AG10803 (cell line): Measurements from ENCODE around the gene HMOX1.

Experiments used
- DNase-seq: peaks from one replicate; pipeline ENCODE4 v3.0.0; 2010; ENCODE audit warnings: low read depth
- H3K4me3 ChIP-seq: 2 replicates; pipeline ENCODE4 v1.5.1; 2011; ENCODE audit warnings: mild to moderate bottlenecking, low read length, control low read depth
- CTCF ChIP-seq: conservative IDR thresholded peaks from 2 replicates; pipeline ENCODE4 v1.5.1; 2011; ENCODE audit warnings: mild to moderate bottlenecking, low read length, control low read depth, inconsistent platforms

HMOX1 gene

GRCh38 chr22:35350539-35351503, 30.1 kb upstream of the HMOX1 start:
- DNase-seq: peak; percentile 93
- peak overlapping the region; percentile 77 for H3K4me3 ChIP-seq
- peak; percentile 82 for TF ChIP-seq CTCF

GRCh38 chr22:35352214-35353111, 28.4 kb upstream of the HMOX1 start:
- DNase-seq: peak; percentile 52
- H3K4me3 ChIP-seq: no peak overlapping the region
- TF ChIP-seq CTCF: peak; percentile 46

- TF ChIP-seq CTCF: no peak
These were observed 27.6 kb upstream of the HMOX1 start for GRCh38 chr22:35353318-35353717.

GRCh38 chr22:35354068-35354467, 26.8 kb upstream of the HMOX1 start:
- no peak for DNase-seq
- TF ChIP-seq CTCF: no peak
- H3K4me3 ChIP-seq: no peak overlapping the region

More at GRCh38 chr22:35353318-35353717, 27.6 kb upstream of the HMOX1 start:
- no peak for DNase-seq
- H3K4me3 ChIP-seq: no peak overlapping the region

- TF ChIP-seq CTCF: no peak
- H3K4me3 ChIP-seq: no peak overlapping the region
- DNase-seq: peak; percentile 61
These were observed 22.8 kb upstream of the HMOX1 start for GRCh38 chr22:35357883-35358621.

GRCh38 chr22:35359380-35360065, 21.4 kb upstream of the HMOX1 start:
- no peak for DNase-seq
- TF ChIP-seq CTCF: no peak
- no peak overlapping the region for H3K4me3 ChIP-seq
